K562 (cell line): ENCODE measurements around the gene PTPRC. TPM values are rescaled to one million over a fixed set of nuclear protein-coding genes. Genes with fewer than 3 reads are reported as not detected.

Source experiments
- ATAC-seq: fragments of 200-7000 bp; cut with Tn5 transposase; 3 replicates; pipeline ENCODE4 v1.9.1; 2020; ENCODE audit warnings: moderate library complexity
- BruUV-seq: library from RNA; stranded (reverse); fragments of 400-500 nt; replicated peaks from 2 replicates; lab custom pipeline; 2021; lab: Mats Ljungman, UMichigan
- CTCF ChIA-PET: fragments of 300-600 bp; formaldehyde crosslinking; extraction: SDS; loops from one replicate; lab custom pipeline; 2021; ENCODE audit warnings: low intra/inter-chr PET ratio; lab: Yijun Ruan, JAX
- POLR2A ChIA-PET: fragments of 300-600, 350-650 bp; sonication (Branson Sonifier 250); formaldehyde crosslinking; extraction: SDS; loops from one replicate; lab custom pipeline; 2021; ENCODE audit warnings: antibody characterized with exemption, inconsistent platforms; lab: Yijun Ruan, JAX
- DNase-seq, 4 experiments: peaks; one replicate each; pipeline versions ENCODE4 v3.0.0 to v3.0.0-alpha.2; 2011 to 2018; ENCODE audit warnings: low spot score in 3 of 4, mixed read lengths in 3 of 4; ENCODE audit errors: extremely low read depth in 1 of 4
- FAIRE-seq: peaks from 2 replicates; lab custom pipeline; 2011; peaks lifted over from hg19 to GRCh38; lab: Jason Lieb, UNC
- H2AFZ ChIP-seq: 2 replicates; pipeline ENCODE4 v1.6.0; 2011; ENCODE audit warnings: low read depth, low read length, control low read depth, inconsistent platforms
- H3K27ac ChIP-seq: fragments of 200-600 bp; 3 replicates; pipeline ENCODE4 v1.8.0; 2011; ENCODE audit warnings: low read depth, mild to moderate bottlenecking, control low read depth, inconsistent platforms, low read length, moderate library complexity, mixed read lengths; ENCODE audit errors: extremely low read depth
- H3K27me3 ChIP-seq, 2 experiments: fragments of 300-600 bp in 1 of 2; 2 replicates in 1 of 2; 3 replicates in 1 of 2; pipeline versions ENCODE4 v1.6.0 to v1.8.0; 2011; ENCODE audit warnings: inconsistent platforms in 2 of 2, low read length in 2 of 2, mild to moderate bottlenecking in 1 of 2, mixed read lengths in 1 of 2, moderate library complexity in 1 of 2; ENCODE audit not compliant: control insufficient read depth in 2 of 2, insufficient read depth in 2 of 2
- H3K36me3 ChIP-seq: fragments of 300-600 bp; 3 replicates; pipeline ENCODE4 v1.8.0; 2011; ENCODE audit warnings: mild to moderate bottlenecking, low read length, inconsistent platforms; ENCODE audit not compliant: control insufficient read depth, insufficient read depth
- H3K4me1 ChIP-seq, 2 experiments: fragments of 200-600 bp in 1 of 2; replicated peaks in 1 of 2; 2 replicates in 1 of 2; 3 replicates in 1 of 2; pipeline versions ENCODE4 v1.5.1 to v1.8.0; 2011; ENCODE audit warnings: inconsistent platforms in 2 of 2, low read length in 2 of 2, mild to moderate bottlenecking in 1 of 2, mixed read lengths in 1 of 2, moderate library complexity in 1 of 2; ENCODE audit not compliant: control insufficient read depth in 2 of 2, insufficient read depth in 2 of 2
- H3K4me2 ChIP-seq: 2 replicates; pipeline ENCODE4 v1.6.1; 2011; ENCODE audit warnings: low read length, control low read depth, inconsistent platforms, mixed read lengths; ENCODE audit not compliant: insufficient read depth
- H3K4me3 ChIP-seq: fragments of 200-600 bp; sonication (generic), shearing (Covaris generic); 2 replicates; pipeline ENCODE4 v1.5.1; 2016; ENCODE audit warnings: control low read depth, inconsistent platforms
- H3K79me2 ChIP-seq: fragments of 200-600 bp; 3 replicates; pipeline ENCODE4 v1.8.0; 2011; ENCODE audit warnings: low read length, inconsistent platforms; ENCODE audit not compliant: control insufficient read depth, insufficient read depth
- H3K9ac ChIP-seq, 2 experiments: 2 replicates each; pipeline versions ENCODE4 v1.6.0 to v1.6.1; 2011; ENCODE audit warnings: low read depth in 2 of 2, low read length in 2 of 2, control low read depth in 1 of 2, inconsistent platforms in 1 of 2, mild to moderate bottlenecking in 1 of 2, mixed read lengths in 1 of 2; ENCODE audit not compliant: insufficient read depth in 1 of 2
- H3K9me1 ChIP-seq: one replicate; pipeline ENCODE4 v1.6.0; 2011; ENCODE audit warnings: inconsistent platforms, mild to moderate bottlenecking, low read length, moderate library complexity; ENCODE audit not compliant: control insufficient read depth, insufficient read depth
- H3K9me3 ChIP-seq: replicated peaks from 2 replicates; pipeline ENCODE4 v1.5.1; 2011; ENCODE audit warnings: low read depth, low read length, inconsistent platforms; ENCODE audit not compliant: control insufficient read depth, insufficient read depth
- H4K20me1 ChIP-seq: replicated peaks from 2 replicates; pipeline ENCODE4 v1.6.1; 2011; ENCODE audit warnings: low read length, inconsistent platforms, mixed read lengths; ENCODE audit not compliant: control insufficient read depth, insufficient read depth
- CHD7 ChIP-seq: fragments of 200-600 bp; sonication (generic); IDR thresholded peaks from one replicate; pipeline ENCODE4 v1.6.1; 2012; ENCODE audit warnings: mild to moderate bottlenecking, low read depth, low read length, inconsistent platforms
- WGBS: fragments of 100-300 bp; shearing (Covaris generic); methylation state at CpG from one replicate; pipeline ENCODE4 v1.1.6; 2016; ENCODE audit warnings: low coverage, mixed read lengths; ENCODE audit not compliant: insufficient coverage; ENCODE audit errors: missing lambda C conversion rate; 5-methylcytosine and 5-hydroxymethylcytosine counted together
- in situ Hi-C: fragments of 300-500 bp; cut with MboI; formaldehyde crosslinking; loops from 4 replicates; pipeline ENCODE4 v1.15.0; 2018; ENCODE audit warnings: inconsistent platforms, mixed read lengths
- intact Hi-C: fragments of 100-400 bp; cut with micrococcal nuclease; formaldehyde crosslinking; loops from 2 replicates; pipeline ENCODE4 v1.14.2; 2022
- polyA plus RNA-seq, 8 experiments: library from polyadenylated mRNA; depleted of rRNA in 4 of 8; stranded (reverse) in 5 of 8; unstranded in 3 of 8; fragments of >200 nt; fragmentation: Nextera tagmentation in 2 of 8; fragmentation: Illumina TruSeq in 1 of 8; extraction: Ambion mirVana in 2 of 8; extraction: Trizol in 1 of 8; gene quantifications; 2 replicates each; pipeline versions ENCODE4 v1.2.1 to v1.2.3, GENCODE V29; 2011 to 2014; ENCODE audit warnings: inconsistent platforms in 1 of 8, missing spikeins in 1 of 8
- total RNA-seq, 7 experiments: library from RNA; depleted of rRNA in 6 of 7; stranded (reverse); fragments of >200 nt in 6 of 7; fragmentation: Illumina TruSeq in 2 of 7; extraction: Trizol in 2 of 7; gene quantifications; 2 replicates each; pipeline versions ENCODE4 v1.2.1 to v1.2.3, GENCODE V29; 2011 to 2021; ENCODE audit warnings: low replicate concordance in 1 of 7

The PTPRC gene
- total and polyA plus RNA-seq, 9 of the 15 experiments (the other 6 are each of a cell fraction or from before 2014, with no cell fraction given): 7.1 to 107 (median 62.9) TPM

GRCh38 chr1:198714271-198714670, 75.4 kb downstream of the PTPRC start:
- H3K4me3 ChIP-seq: no peak overlapping the region
- FAIRE-seq (no peak), ATAC-seq (no peak; the same call in 2 of the 3 replicates), DNase-seq (no peak)
- 40% methylated on average over 5 of the region's 5 CpGs for WGBS
- CTCF ChIA-PET: no interaction called here
- no peaks in the 10 kb centered on the region for H3K9me1 ChIP-seq
- BruUV-seq: no TSS peak
- H3K79me2 ChIP-seq: no peaks in the 10 kb centered on the region
- H3K9me3 ChIP-seq: no peaks in the 10 kb centered on the region
- POLR2A ChIA-PET: no interaction called here
- H4K20me1 ChIP-seq: no peaks in the 10 kb centered on the region
- intact Hi-C loops (no loop called here), in situ Hi-C loops (no loop called here)
- H3K27me3 ChIP-seq: no peaks in the 10 kb centered on the region
- no peaks in the 10 kb centered on the region for H3K4me1 ChIP-seq
- H3K4me2 ChIP-seq: no peak overlapping the region
- no peak overlapping the region for H3K9ac ChIP-seq
- no peak overlapping the region for H3K27ac ChIP-seq
- H3K36me3 ChIP-seq: peaks cover 5% of the 10 kb centered on the region; the same call in 1 of the 3 replicates
- H2AFZ ChIP-seq: no peak overlapping the region
- no peak for TF ChIP-seq CHD7
